DMS153 treated with DMSO at 0.1 percent for 48 hours (cell line): ENCODE results near the gene NRCAM.

Experiments used
- DNase-seq: peaks from one replicate; lab custom pipeline; 2025; ENCODE audit not compliant: unreplicated experiment; lab: John Stamatoyannopoulos, UW

Gene NRCAM

GRCh38 chr7:108227366-108227765 is 228.9 kb downstream of the NRCAM start:
- DNase-seq = no peak

DNA sequence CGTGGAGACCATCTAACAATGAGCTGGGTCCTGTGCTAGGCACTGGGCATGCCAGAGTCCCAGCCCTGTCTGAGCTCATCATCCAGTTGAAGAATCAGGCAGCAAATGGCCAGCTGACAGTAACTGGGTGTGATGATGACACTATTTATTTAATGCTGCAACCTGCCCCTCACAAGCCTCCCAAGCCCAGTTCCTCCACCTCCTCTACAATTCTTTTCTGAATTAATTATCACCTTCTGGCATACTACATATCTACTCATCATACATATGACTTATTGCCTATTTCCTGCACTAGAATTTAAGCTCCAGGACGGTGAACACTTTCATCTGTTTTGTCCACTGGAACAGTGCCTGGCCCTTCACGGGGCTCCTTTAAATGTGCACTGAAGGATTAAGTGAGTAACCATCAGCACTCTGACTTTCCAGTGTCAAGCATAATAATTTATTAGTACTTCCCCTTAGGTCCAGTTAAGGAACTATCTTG is 229.4 kb downstream of the NRCAM start:
- DNase-seq = no peak

GRCh38 chr7:108225531-108226181 is 230.6 kb downstream of the NRCAM start:
- no peak for DNase-seq

- no peak for DNase-seq
Observed at GRCh38 chr7:108224387-108224786, 231.8 kb downstream of the NRCAM start.

GRCh38 chr7:108222236-108222892 is 233.9 kb downstream of the NRCAM start:
- DNase-seq = no peak

DNA sequence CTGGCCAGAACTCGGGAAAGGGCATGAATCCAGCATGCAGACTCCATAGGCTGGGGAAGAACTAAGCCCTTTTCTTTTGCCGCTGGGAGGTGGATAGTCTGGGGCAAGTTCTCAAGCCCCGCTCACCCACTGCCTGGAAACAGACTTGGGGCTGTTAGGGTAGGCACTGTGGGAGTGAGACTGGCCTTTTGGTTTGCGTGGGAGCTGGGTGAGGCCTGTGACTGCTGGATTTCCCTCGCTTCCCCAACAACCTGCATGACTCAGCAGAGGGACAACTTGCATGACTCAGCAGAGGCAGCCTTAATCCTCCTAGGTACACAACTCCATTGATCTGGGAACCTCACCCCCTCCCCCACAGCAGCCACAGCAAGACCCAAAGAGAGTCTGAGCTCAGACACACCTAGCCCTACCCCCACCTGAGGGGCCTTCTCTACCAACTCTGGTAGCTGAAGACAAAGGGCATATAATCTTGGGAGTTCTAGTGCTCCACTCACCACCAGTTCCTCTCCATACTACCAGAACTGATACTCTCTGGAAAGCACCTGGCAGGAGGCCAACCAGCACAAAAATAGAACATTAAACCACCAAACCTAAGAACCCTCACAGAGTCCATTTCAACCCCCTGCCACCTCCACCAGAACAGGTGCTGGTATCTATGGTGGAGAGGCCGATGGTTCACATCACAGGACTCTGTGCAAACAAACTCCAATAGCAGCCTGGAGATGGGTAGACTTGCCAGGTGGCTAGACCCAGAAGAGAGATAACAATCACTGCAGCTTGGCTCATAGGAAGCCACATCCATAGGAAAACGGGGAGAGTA is 244.6 kb downstream of the NRCAM start:
- DNase-seq = peak; percentile 90

- DNase-seq = no peak
Observed at GRCh38 chr7:108210796-108211195, 245.4 kb downstream of the NRCAM start.

- no peak for DNase-seq
Observed at GRCh38 chr7:108205311-108205710, 250.9 kb downstream of the NRCAM start.

DNA sequence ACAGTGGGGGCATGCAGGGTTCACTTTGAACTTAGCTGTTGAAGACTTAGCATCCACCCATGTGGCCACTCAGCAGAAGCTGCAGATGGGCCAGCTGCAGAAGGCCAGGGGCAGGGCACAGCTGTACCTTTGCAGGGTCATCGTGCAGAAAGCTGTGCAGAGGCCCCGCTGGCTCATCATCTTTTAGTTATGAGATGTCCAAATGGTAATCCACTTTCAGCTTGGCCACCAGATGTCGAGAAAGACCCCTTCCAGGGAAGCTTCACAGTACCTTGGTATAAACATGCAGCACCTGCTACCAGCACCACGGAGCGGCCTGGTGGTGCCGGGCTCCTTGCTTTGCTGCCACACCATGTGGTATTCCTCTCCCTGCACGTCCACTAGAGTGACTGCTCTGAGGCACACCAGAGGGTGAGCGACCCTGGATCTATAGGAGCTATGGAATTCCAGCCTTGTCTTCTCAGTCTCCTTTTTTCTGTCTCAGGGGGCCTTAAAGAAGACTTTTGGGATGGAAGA is 251.9 kb downstream of the NRCAM start:
- DNase-seq = no peak

- DNase-seq = no peak
Observed at GRCh38 chr7:108203537-108203936, 252.7 kb downstream of the NRCAM start.

GRCh38 chr7:108202743-108203142 is 253.5 kb downstream of the NRCAM start:
- DNase-seq = no peak

GRCh38 chr7:108201766-108202165 is 254.5 kb downstream of the NRCAM start:
- DNase-seq = no peak

GRCh38 chr7:108200326-108200725 is 255.9 kb downstream of the NRCAM start:
- no peak for DNase-seq

GRCh38 chr7:108197371-108198091 is 258.7 kb downstream of the NRCAM start:
- DNase-seq = no peak

DNA sequence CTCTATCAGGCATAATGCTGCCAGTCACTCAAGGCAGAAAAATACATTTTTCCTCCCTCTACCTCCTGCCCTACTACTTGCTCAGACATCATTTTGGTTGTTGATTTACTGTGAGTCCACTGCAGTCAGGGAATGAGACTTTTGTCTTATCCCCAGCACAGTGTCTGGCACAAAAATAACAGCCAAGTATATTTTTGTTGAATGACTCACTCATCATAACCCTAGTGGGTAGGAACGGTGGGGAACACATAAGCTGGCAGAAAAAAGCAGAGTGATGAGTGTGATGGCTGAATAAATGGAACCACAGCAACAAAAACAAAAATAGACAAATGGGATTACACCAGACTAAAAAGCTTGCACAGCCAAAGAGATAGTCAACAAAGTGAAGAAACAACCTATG is 260.2 kb downstream of the NRCAM start:
- DNase-seq = no peak

GRCh38 chr7:108193594-108194498 is 262.4 kb downstream of the NRCAM start:
- DNase-seq = peak; percentile 61

DNA sequence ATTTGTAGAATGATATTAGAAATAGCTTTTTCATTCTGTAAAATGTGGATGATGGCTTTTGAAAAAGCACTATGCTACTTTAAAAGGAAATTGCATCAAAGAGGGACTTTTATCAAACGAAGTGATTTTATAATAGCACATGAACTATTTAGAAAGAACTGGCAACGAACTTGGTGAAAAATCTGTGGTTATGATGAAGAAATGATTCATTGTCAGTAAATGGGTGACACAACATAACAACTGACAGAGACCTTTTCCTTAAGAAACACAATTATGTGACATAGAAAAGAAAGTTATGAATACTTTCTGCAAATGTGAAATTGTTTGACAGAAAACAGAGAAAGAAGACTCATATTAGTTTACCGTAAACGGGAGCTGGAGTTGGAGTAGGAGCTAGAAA is 265.3 kb downstream of the NRCAM start:
- DNase-seq = no peak

GRCh38 chr7:108189733-108190388 is 266.4 kb downstream of the NRCAM start:
- no peak for DNase-seq

GRCh38 chr7:108188724-108189123 is 267.5 kb downstream of the NRCAM start:
- DNase-seq = no peak
